ENCODE data around the gene SYNGR1. TPM values are rescaled to one million over a fixed set of nuclear protein-coding genes. Genes with fewer than 3 reads are reported as not detected.

The SYNGR1 gene
- total RNA-seq, 1 experiment from 2014 or later: 48.0 TPM

GRCh38 chr22:39362932-39363331, 13.1 kb downstream of the SYNGR1 start:
- peak; percentile 15 for DNase-seq (ENCODE audit: low spot score)
- in situ Hi-C loops (cut with HindIII; ENCODE audit: low sequenced_read_pairs): no loop called here

- no peak for DNase-seq (ENCODE audit: low spot score)
- in situ Hi-C loops (cut with HindIII; ENCODE audit: low sequenced_read_pairs): no loop called here
Measured at GRCh38 chr22:39363751-39364515, 14.1 kb downstream of the SYNGR1 start.

DNA sequence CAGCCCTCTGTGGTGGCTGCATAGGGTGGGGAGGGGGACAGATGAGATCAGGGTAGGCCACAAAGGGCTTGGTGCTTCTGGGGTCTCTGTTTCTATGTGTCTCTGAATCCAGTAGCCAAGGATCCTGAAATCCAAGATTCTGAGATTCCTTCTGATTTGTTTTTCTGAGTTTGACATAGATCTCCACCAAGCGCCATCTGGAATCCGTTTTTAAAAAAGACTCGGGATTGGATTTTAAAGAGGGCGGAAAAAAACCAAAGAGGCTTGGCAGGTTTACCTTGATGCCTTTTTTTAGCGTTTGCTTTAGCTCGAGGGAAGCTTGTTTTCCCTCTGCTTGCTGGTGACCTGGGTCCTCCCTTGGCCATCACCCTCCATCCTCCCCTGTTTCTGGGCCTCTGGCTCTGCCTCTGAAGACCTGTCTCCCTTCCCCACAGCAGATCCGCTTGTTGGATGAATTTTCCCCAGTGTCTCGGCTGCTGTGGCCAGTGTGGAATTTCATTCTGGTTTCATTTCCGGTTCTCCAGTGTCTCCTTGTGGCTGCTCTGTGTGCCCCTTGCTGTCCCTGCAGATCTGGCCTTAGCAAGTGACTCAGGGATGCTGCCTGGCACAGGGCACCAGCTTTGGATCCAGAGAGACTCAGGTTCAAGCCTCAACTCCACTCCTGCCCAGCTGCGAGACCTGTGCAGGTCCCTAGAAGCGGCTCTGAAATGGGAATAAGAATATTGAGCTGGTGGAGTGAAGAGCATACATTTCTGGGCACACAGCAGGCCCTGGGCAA, 15.1 kb downstream of the SYNGR1 start:
- in situ Hi-C loops (cut with HindIII; ENCODE audit: low sequenced_read_pairs): no loop called here
- DNase-seq (ENCODE audit: low spot score): peak; percentile 92

DNA sequence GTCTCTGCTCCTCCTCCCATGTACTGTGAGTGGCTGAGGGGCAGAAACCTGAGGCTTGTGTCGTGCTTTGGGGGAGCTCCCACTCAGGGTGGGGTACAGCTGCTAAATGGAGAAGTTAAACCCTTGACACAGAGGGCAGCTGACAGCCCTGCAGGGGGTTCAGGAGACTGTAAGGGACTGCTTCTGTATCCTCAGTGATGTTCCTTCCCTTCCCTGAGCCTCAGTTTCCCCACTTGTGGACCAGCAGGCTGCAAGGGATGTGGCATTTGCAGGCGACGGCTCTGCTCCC, 15.6 kb downstream of the SYNGR1 start:
- in situ Hi-C loops (cut with HindIII; ENCODE audit: low sequenced_read_pairs): no loop called here

DNA sequence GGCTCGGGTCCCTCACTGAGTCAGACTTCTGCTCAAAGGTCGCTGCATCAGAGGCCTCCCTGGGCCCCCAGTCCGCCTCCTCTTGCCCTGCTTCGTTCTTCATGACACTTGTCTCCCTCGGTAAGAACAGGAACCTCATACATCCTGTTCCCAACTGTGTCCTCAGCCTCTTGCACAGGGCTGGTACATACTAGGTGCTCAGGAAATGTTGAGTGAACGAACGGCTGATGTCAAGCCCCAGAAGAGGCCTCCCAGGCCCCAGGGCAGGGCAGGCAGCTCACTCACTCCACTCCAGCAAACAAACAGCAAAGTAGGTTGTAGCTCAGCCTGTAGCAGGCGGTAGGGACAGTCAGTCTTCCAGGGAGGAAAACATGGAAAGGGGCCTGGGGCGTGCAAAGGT, 17.2 kb downstream of the SYNGR1 start:
- DNase-seq (ENCODE audit: low spot score): no peak
- in situ Hi-C loops (cut with HindIII; ENCODE audit: low sequenced_read_pairs): no loop called here

More for the DNA sequence above, 15.6 kb downstream of the SYNGR1 start:
- DNase-seq (ENCODE audit: low spot score): no peak

GRCh38 chr22:39368461-39368911, 18.7 kb downstream of the SYNGR1 start:
- in situ Hi-C loops (cut with HindIII; ENCODE audit: low sequenced_read_pairs): no loop called here
- no peak for DNase-seq (ENCODE audit: low spot score)

DNA sequence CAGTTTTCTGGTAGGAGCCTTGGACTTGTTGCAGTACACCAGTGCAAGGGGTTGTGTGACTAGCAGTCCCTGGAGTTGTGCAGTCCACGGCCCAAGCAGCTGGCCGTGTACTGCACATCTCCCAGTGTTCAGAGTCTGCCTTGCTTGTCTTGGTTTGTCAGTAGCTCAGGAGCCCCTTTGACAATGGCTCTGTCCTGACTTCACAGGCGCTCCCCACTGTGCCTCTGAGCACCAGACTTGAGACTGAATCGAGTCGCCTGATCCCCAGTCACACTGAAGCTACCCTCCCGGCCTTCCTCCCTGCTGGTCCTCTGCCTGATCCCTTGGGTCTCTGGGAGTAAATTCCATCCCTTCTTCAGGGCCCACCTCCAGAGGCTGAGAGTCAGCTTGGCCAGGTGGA, 19.4 kb downstream of the SYNGR1 start:
- in situ Hi-C loops (cut with HindIII; ENCODE audit: low sequenced_read_pairs): no loop called here
- no peak for DNase-seq (ENCODE audit: low spot score)

- in situ Hi-C loops (cut with HindIII; ENCODE audit: low sequenced_read_pairs): no loop called here
Measured at GRCh38 chr22:39369586-39369985, 19.8 kb downstream of the SYNGR1 start.

GRCh38 chr22:39371732-39372131, 21.9 kb downstream of the SYNGR1 start:
- DNase-seq (ENCODE audit: low spot score): no peak
- in situ Hi-C loops (cut with HindIII; ENCODE audit: low sequenced_read_pairs): no loop called here

More at GRCh38 chr22:39369586-39369985, 19.8 kb downstream of the SYNGR1 start:
- DNase-seq (ENCODE audit: low spot score): no peak

DNA sequence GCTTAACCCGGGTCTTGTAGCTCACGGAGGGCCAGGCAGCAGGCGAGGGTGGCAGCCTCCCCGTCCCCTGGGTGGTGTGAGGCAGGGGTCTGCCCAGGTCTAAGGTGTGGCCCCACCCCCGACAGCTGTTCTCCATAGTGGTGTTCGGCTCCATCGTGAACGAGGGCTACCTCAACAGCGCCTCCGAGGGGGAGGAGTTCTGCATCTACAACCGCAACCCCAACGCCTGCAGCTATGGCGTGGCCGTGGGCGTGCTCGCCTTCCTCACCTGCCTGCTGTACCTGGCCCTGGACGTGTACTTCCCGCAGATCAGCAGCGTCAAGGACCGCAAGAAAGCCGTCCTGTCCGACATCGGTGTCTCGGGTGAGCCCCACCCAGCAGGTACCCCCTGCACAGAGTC, 24.4 kb downstream of the SYNGR1 start:
- DNase-seq (ENCODE audit: low spot score): no peak
- in situ Hi-C loops (cut with HindIII; ENCODE audit: low sequenced_read_pairs): no loop called here

DNA sequence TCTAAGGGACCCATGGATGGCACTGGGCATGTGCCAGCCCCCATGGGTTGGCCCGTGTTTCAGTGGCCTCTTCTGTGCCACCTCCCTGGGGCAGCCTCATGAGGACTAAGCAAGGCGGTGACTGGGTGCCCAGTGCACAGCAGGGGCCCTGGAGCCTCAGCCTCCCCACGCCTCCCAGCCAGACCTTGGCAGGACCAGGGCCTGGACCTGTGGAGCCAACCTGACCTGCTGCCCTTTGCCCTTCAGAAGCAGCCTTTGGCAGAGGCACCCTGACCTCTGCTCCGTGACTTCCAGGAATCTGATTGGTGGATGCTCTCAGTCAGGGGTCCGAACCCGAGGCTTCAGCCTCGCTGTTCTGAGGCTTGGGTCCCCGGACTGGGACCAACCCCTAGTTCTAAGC, 25.0 kb downstream of the SYNGR1 start:
- in situ Hi-C loops (cut with HindIII; ENCODE audit: low sequenced_read_pairs): loop anchor here (25.0 kb wide), 1 partner anchor 112 kb away; no protein-coding TSS in a partner anchor

GRCh38 chr22:39375646-39376045, 25.9 kb downstream of the SYNGR1 start:
- in situ Hi-C loops (cut with HindIII; ENCODE audit: low sequenced_read_pairs): loop anchor here (25.0 kb wide), 1 partner anchor 112 kb away; no protein-coding TSS in a partner anchor
- DNase-seq (ENCODE audit: low spot score): no peak

More for the DNA sequence above, 25.0 kb downstream of the SYNGR1 start:
- no peak for DNase-seq (ENCODE audit: low spot score)

GRCh38 chr22:39379756-39380730, 30.3 kb downstream of the SYNGR1 start:
- no peak for DNase-seq (ENCODE audit: low spot score)
- in situ Hi-C loops (cut with HindIII; ENCODE audit: low sequenced_read_pairs): loop anchor here (25.0 kb wide), 1 partner anchor 107 kb away; no protein-coding TSS in a partner anchor

DNA sequence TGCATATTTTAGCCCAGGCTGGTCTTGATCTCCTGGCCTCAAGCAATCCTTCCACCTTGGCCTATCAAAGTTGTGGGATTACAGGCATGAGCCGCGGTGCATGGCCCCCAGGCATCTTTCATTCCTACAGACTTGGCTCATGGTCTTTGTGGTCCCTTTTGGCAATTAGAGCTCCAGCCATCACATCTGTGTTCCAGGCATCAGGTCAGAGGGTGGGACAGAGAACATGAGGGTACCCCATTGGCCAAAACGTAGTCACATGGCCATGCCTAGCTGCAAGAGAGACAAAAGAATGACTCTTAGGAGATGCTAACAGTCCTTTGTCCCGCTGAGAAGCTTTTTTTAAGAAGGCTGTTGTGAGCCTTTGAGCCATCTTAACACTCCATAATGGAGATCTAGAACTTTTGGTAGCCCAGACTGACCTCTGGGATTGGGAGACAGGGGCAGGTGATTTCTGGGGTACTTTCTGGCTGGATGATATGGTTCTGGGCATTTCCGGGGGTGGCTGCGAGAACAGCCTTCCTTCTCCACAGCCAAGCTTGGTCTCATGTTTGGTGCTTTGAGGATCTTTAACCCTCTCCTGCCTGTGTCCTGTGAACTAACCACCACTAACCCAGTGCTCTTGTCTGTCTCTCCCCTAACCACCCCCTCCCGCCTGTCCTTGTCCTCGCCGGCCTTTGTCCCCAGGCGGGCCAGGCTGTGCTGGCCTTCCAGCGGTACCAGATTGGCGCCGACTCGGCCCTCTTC, 31.4 kb downstream of the SYNGR1 start:
- no peak for DNase-seq (ENCODE audit: low spot score)
- in situ Hi-C loops (cut with HindIII; ENCODE audit: low sequenced_read_pairs): loop anchor here (25.0 kb wide), 1 partner anchor 106 kb away; no protein-coding TSS in a partner anchor

DNA sequence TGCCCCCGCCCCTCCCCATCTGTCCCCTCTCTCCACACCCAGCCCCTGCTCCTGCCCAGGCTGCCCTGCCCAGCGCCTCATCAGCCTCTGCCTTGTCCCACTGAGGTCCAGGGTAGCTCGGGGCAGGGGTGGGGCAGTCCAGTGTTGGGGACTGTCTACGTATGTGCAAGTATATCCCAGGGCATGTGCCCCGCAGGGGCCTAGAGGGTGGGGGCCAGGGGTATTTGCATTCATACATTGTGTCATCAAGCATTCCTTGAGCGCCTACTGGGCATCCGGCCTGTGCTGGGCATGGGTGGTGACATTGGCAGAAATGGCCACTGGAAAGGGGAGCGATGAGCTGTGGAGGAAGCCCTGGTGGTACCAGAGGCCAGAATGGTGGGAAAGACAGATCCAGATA, 32.1 kb downstream of the SYNGR1 start:
- in situ Hi-C loops (cut with HindIII; ENCODE audit: low sequenced_read_pairs): loop anchor here (25.0 kb wide), 1 partner anchor 105 kb away; no protein-coding TSS in a partner anchor

GRCh38 chr22:39382410-39382809, 32.6 kb downstream of the SYNGR1 start:
- DNase-seq (ENCODE audit: low spot score): no peak
- in situ Hi-C loops (cut with HindIII; ENCODE audit: low sequenced_read_pairs): loop anchor here (25.0 kb wide), 1 partner anchor 105 kb away; no protein-coding TSS in a partner anchor

More for the DNA sequence above, 32.1 kb downstream of the SYNGR1 start:
- DNase-seq (ENCODE audit: low spot score): no peak

DNA sequence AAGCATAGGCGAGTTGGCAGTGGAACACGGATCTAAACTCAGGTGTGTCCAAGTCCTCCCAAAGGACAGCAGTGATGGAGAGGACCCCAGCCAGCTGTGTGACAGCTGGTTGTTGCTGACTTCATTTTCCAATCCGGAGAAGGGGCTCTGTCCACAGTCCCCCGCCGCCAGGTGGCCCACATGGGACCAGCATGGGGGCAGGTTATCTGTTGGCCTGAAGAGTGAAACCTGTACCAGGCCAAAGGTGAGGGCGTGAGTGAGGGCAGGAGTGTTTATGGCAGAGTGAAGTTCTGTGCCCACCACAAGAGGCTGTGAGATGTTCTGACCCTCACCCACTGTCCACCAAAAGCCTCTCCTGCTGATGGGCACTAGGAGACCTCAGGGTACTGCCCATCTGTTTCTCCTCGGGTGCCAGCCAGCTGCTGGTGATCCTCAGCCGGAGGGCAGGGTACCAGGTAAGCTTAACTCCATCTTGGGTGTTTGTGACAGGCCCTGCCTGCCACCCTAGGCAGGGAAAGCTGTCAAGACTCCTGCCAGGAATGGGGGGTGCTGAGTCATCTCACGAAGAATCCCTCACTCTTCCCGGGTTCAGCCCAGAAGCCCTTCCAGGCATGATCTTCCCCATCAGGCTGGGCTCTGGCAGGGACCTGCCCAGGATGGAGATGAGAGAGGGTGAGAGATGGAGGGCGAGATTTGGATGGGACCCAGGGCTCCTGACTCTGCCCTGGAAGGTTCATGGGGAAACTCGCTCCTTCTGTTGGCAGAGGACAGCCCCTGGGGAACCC, 34.2 kb downstream of the SYNGR1 start:
- DNase-seq (ENCODE audit: low spot score): no peak
- in situ Hi-C loops (cut with HindIII; ENCODE audit: low sequenced_read_pairs): loop anchor here (25.0 kb wide), 1 partner anchor 103 kb away; no protein-coding TSS in a partner anchor

Data from G401 (cell line).